WTC11 (cell line): ENCODE data around the gene EHD4. TPM values are rescaled to one million over a fixed set of nuclear protein-coding genes. Genes with fewer than 3 reads are reported as not detected.
A peak's percentile ranks its signal among the peaks of the same experiment; 100 is the strongest.

Experiments used
- ATAC-seq: fragments of 200-7000 bp; cut with Tn5 transposase; 2 replicates; pipeline ENCODE4 v1.10.0; 2021; ENCODE audit warnings: mild to moderate bottlenecking, moderate library complexity
- CTCF ChIA-PET: fragments of 300-600 bp; sonication (Branson Sonifier 250); formaldehyde crosslinking; loops from one replicate; lab custom pipeline; 2021; ENCODE audit warnings: antibody characterized with exemption; lab: Charles Lee
- POLR2A ChIA-PET: fragments of 350-600 bp; sonication (Branson Sonifier 250); formaldehyde crosslinking; loops from one replicate; lab custom pipeline; 2021; ENCODE audit warnings: antibody characterized with exemption; lab: Charles Lee
- DNase-seq: peaks from one replicate; pipeline ENCODE4 v3.0.0; 2021; ENCODE audit warnings: low spot score
- H3K27ac Mint-ChIP-seq: 2 replicates; pipeline ENCODE4 v1.8.0; 2021; ENCODE audit warnings: mixed read lengths
- H3K27me3 Mint-ChIP-seq: 2 replicates; pipeline ENCODE4 v1.8.0; 2021; ENCODE audit warnings: low read depth, mild to moderate bottlenecking, moderate library complexity, mixed read lengths
- H3K36me3 Mint-ChIP-seq: 2 replicates; pipeline ENCODE4 v1.8.0; 2021; ENCODE audit warnings: mixed read lengths
- H3K4me1 Mint-ChIP-seq: 2 replicates; pipeline ENCODE4 v1.8.0; 2022; ENCODE audit warnings: mixed read lengths
- H3K4me3 Mint-ChIP-seq: 2 replicates; pipeline ENCODE4 v1.8.0; 2021; ENCODE audit warnings: mild to moderate bottlenecking, moderate library complexity, mixed read lengths
- H3K9me3 Mint-ChIP-seq: 2 replicates; pipeline ENCODE4 v1.8.0; 2021; ENCODE audit warnings: mixed read lengths
- CBFB ChIP-seq: sonication (generic); formaldehyde crosslinking; IDR thresholded peaks from 2 replicates; pipeline ENCODE4 v1.8.1; 2022; ENCODE audit warnings: mild to moderate bottlenecking, low read depth, missing genetic modification reagents
- CREB1 ChIP-seq: sonication (generic); formaldehyde crosslinking; IDR thresholded peaks from 2 replicates; pipeline ENCODE4 v1.8.0; 2023; ENCODE audit warnings: mild to moderate bottlenecking, missing genetic modification reagents
- ELF4 ChIP-seq: sonication (generic); formaldehyde crosslinking; IDR thresholded peaks from 2 replicates; pipeline ENCODE4 v1.8.1; 2022; ENCODE audit warnings: low read depth, mild to moderate bottlenecking, moderate library complexity, missing genetic modification reagents
- EMX1 ChIP-seq: fragments of 250-450 bp; sonication (Bioruptor Pico); IDR thresholded peaks from 2 replicates; pipeline ENCODE4 v1.8.0; 2021; ENCODE audit warnings: mild to moderate bottlenecking
- ETV6 ChIP-seq: sonication (generic); formaldehyde crosslinking; IDR thresholded peaks from 2 replicates; pipeline ENCODE4 v1.8.1; 2022; ENCODE audit warnings: mild to moderate bottlenecking, missing genetic modification reagents
- GABPB1 ChIP-seq: sonication (generic); formaldehyde crosslinking; IDR thresholded peaks from 2 replicates; pipeline ENCODE4 v1.8.1; 2023; ENCODE audit warnings: mild to moderate bottlenecking, missing genetic modification reagents
- NFE2L1 ChIP-seq: sonication (generic); formaldehyde crosslinking; IDR thresholded peaks from 2 replicates; pipeline ENCODE4 v1.8.1; 2023; ENCODE audit warnings: missing genetic modification reagents
- NR1H2 ChIP-seq: sonication (generic); formaldehyde crosslinking; IDR thresholded peaks from 2 replicates; pipeline ENCODE4 v1.9.0; 2021; ENCODE audit warnings: mild to moderate bottlenecking, moderate library complexity, missing genetic modification reagents
- SOX15 ChIP-seq: fragments of 250-450 bp; sonication (Bioruptor Pico); IDR thresholded peaks from 2 replicates; pipeline ENCODE4 v1.9.0; 2021; ENCODE audit warnings: mild to moderate bottlenecking
- TCF7 ChIP-seq: sonication (generic); formaldehyde crosslinking; IDR thresholded peaks from 2 replicates; pipeline ENCODE4 v1.8.0; 2022; ENCODE audit warnings: mild to moderate bottlenecking, low read depth, missing genetic modification reagents, moderate library complexity
- TEAD4 ChIP-seq: sonication (generic); formaldehyde crosslinking; IDR thresholded peaks from 2 replicates; pipeline ENCODE4 v1.8.0; 2022; ENCODE audit warnings: mild to moderate bottlenecking, missing genetic modification reagents
- ZNF232 ChIP-seq: sonication (generic); formaldehyde crosslinking; IDR thresholded peaks from 2 replicates; pipeline ENCODE4 v1.8.0; 2022; ENCODE audit warnings: mild to moderate bottlenecking, missing genetic modification reagents
- ZNF263 ChIP-seq: sonication (generic); formaldehyde crosslinking; IDR thresholded peaks from 2 replicates; pipeline ENCODE4 v1.8.1; 2022; ENCODE audit warnings: low read depth, mild to moderate bottlenecking, moderate library complexity, missing genetic modification reagents
- total RNA-seq: library from RNA; stranded (reverse); gene quantifications from 3 replicates; pipeline ENCODE4 v1.2.3, GENCODE V29; 2021
- TF ChIP-seq, protein P1 (sequence below): sonication (generic); formaldehyde crosslinking; IDR thresholded peaks from 2 replicates; pipeline ENCODE4 v1.8.1; 2023; ENCODE audit warnings: mild to moderate bottlenecking, missing genetic modification reagents
- TF ChIP-seq, protein P2 (sequence below): fragments of 250-450 bp; sonication (Bioruptor Pico); IDR thresholded peaks from 2 replicates; pipeline ENCODE4 v1.8.0; 2021; ENCODE audit warnings: mild to moderate bottlenecking
- TF ChIP-seq, protein P3 (sequence below): fragments of 250-450 bp; sonication (Bioruptor Pico); IDR thresholded peaks from 2 replicates; pipeline ENCODE4 v2.1.2; 2022; ENCODE audit warnings: mild to moderate bottlenecking, moderate library complexity
- TF ChIP-seq, protein P4 (sequence below): sonication (generic); formaldehyde crosslinking; IDR thresholded peaks from 2 replicates; pipeline ENCODE4 v1.8.0; 2022; ENCODE audit warnings: missing genetic modification reagents
- TF ChIP-seq, protein P5 (sequence below): fragments of 200-600 bp; IDR thresholded peaks from 2 replicates; pipeline ENCODE4 v1.8.0; 2022; ENCODE audit warnings: antibody characterized with exemption

Gene EHD4
- total RNA-seq, 1 experiment from 2014 or later = 23.9 TPM

DNA sequence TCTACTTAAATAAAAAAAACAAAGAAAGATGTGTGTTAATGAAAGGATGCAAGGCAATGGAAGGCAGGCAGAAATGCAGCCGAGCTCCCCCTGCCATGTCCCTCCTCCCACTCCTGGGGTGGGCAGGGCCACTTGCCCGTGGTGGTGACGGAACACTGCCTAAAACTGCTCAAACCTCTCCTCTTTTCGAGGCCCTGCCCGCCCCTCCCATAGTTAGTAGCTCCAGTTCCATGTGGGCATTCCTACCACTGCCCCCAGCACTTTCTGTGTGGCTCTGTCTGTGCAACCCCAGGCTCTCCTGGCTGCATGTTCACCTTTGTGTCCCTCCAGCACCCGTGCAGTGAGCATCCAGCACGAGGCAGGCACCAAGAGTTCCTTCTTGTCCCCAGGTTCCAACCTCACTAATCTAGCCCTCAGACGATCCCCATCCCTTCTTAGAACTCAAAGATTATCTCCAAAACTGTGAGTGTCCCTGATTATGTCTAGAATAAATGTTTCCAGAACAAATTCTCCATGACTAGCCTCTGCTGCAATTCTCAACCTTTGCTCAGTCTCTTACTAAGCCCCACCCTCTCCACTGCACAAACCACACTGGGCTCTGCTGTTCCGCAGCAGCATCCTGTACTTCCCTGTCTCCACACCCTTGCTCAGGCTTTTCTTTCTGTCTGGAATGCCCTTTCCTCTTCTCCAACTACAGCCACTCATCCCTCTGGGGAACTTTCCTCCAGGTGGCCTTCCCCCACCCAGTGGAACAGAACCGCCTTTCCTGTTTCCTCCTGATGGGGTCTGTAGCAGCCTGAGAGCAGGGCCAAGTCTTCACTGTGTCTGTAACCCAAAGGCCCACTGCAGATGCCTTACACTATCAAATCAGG, 45.9 kb downstream of the EHD4 start:
- Mint-ChIP-seq H3K27ac (peak overlapping the region; percentile 46), H3K4me1 (peaks cover 28% of the 10 kb centered on the region), H3K9me3 (no peaks in the 10 kb centered on the region), H3K27me3 (no peaks in the 10 kb centered on the region), H3K36me3 (peaks cover 4% of the 10 kb centered on the region; the same call in 1 of the 2 replicates), H3K4me3 (no peak overlapping the region)
- TF ChIP-seq, protein P1, sequence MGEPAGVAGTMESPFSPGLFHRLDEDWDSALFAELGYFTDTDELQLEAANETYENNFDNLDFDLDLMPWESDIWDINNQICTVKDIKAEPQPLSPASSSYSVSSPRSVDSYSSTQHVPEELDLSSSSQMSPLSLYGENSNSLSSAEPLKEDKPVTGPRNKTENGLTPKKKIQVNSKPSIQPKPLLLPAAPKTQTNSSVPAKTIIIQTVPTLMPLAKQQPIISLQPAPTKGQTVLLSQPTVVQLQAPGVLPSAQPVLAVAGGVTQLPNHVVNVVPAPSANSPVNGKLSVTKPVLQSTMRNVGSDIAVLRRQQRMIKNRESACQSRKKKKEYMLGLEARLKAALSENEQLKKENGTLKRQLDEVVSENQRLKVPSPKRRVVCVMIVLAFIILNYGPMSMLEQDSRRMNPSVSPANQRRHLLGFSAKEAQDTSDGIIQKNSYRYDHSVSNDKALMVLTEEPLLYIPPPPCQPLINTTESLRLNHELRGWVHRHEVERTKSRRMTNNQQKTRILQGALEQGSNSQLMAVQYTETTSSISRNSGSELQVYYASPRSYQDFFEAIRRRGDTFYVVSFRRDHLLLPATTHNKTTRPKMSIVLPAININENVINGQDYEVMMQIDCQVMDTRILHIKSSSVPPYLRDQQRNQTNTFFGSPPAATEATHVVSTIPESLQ = no peak
- TF ChIP-seq TEAD4 (no peak), EMX1 (CRISPR knock-in tag) (no peak), CBFB (CRISPR knock-in tag) (no peak), ETV6 (no peak), SOX15 (CRISPR knock-in tag) (no peak)
- TF ChIP-seq, protein P2, sequence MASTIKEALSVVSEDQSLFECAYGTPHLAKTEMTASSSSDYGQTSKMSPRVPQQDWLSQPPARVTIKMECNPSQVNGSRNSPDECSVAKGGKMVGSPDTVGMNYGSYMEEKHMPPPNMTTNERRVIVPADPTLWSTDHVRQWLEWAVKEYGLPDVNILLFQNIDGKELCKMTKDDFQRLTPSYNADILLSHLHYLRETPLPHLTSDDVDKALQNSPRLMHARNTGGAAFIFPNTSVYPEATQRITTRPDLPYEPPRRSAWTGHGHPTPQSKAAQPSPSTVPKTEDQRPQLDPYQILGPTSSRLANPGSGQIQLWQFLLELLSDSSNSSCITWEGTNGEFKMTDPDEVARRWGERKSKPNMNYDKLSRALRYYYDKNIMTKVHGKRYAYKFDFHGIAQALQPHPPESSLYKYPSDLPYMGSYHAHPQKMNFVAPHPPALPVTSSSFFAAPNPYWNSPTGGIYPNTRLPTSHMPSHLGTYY (CRISPR knock-in tag) = no peak
- TF ChIP-seq, protein P3, sequence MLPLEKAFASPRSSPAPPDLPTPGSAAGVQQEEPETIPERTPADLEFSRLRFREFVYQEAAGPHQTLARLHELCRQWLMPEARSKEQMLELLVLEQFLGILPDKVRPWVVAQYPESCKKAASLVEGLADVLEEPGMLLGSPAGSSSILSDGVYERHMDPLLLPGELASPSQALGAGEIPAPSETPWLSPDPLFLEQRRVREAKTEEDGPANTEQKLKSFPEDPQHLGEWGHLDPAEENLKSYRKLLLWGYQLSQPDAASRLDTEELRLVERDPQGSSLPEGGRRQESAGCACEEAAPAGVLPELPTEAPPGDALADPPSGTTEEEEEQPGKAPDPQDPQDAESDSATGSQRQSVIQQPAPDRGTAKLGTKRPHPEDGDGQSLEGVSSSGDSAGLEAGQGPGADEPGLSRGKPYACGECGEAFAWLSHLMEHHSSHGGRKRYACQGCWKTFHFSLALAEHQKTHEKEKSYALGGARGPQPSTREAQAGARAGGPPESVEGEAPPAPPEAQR (CRISPR knock-in tag) = no peak
- TF ChIP-seq, protein P4, sequence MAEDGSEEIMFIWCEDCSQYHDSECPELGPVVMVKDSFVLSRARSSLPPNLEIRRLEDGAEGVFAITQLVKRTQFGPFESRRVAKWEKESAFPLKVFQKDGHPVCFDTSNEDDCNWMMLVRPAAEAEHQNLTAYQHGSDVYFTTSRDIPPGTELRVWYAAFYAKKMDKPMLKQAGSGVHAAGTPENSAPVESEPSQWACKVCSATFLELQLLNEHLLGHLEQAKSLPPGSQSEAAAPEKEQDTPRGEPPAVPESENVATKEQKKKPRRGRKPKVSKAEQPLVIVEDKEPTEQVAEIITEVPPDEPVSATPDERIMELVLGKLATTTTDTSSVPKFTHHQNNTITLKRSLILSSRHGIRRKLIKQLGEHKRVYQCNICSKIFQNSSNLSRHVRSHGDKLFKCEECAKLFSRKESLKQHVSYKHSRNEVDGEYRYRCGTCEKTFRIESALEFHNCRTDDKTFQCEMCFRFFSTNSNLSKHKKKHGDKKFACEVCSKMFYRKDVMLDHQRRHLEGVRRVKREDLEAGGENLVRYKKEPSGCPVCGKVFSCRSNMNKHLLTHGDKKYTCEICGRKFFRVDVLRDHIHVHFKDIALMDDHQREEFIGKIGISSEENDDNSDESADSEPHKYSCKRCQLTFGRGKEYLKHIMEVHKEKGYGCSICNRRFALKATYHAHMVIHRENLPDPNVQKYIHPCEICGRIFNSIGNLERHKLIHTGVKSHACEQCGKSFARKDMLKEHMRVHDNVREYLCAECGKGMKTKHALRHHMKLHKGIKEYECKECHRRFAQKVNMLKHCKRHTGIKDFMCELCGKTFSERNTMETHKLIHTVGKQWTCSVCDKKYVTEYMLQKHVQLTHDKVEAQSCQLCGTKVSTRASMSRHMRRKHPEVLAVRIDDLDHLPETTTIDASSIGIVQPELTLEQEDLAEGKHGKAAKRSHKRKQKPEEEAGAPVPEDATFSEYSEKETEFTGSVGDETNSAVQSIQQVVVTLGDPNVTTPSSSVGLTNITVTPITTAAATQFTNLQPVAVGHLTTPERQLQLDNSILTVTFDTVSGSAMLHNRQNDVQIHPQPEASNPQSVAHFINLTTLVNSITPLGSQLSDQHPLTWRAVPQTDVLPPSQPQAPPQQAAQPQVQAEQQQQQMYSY (CRISPR knock-in tag) = no peak
- DNase-seq (no peak), ATAC-seq (peak; percentile 78)
- ChIA-PET POLR2A (no interaction called here), CTCF (interaction anchor here (1.3 kb wide), 1 partner anchor 158 kb away, joined by 4 read pairs; no protein-coding TSS in a partner anchor)

DNA sequence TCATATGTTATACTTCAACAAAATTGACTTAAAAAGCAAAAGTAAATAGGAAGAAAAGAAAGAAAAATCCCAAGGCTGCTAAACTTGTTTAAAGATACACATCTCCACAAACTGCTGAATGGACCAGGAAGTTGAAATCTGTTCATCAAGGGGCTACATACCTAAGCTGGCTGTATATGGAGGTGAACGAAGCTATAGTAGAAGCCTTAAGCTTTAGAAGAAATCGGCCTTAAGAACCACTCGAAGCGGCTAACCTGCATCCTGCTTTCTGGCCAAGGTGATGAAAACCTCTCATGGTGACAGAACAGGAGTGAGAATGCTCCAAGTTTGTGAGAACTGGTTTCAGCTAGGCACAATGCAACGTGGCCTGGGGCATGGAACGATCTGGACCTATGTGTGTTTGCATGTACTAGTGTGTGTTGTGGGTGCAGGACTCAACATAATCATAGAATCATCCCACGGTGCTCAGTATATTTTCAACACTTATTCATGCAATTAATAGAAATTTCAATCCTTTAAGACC, 47.2 kb downstream of the EHD4 start:
- Mint-ChIP-seq H3K36me3 (peaks cover 4% of the 10 kb centered on the region; the same call in 1 of the 2 replicates), H3K4me1 (peaks cover 35% of the 10 kb centered on the region), H3K27ac (no peak overlapping the region), H3K27me3 (no peaks in the 10 kb centered on the region), H3K4me3 (no peak overlapping the region), H3K9me3 (no peaks in the 10 kb centered on the region)
- DNase-seq (no peak), ATAC-seq (no peak)
- CTCF ChIA-PET = no interaction called here
- POLR2A ChIA-PET = no interaction called here
- TF ChIP-seq NR1H2 (CRISPR knock-in tag) = no peak
- TF ChIP-seq, protein P4 (CRISPR knock-in tag) = no peak
- TF ChIP-seq, protein P2 (CRISPR knock-in tag) = no peak
- no peak for TF ChIP-seq TCF7 (CRISPR knock-in tag)
- TF ChIP-seq, protein P5, sequence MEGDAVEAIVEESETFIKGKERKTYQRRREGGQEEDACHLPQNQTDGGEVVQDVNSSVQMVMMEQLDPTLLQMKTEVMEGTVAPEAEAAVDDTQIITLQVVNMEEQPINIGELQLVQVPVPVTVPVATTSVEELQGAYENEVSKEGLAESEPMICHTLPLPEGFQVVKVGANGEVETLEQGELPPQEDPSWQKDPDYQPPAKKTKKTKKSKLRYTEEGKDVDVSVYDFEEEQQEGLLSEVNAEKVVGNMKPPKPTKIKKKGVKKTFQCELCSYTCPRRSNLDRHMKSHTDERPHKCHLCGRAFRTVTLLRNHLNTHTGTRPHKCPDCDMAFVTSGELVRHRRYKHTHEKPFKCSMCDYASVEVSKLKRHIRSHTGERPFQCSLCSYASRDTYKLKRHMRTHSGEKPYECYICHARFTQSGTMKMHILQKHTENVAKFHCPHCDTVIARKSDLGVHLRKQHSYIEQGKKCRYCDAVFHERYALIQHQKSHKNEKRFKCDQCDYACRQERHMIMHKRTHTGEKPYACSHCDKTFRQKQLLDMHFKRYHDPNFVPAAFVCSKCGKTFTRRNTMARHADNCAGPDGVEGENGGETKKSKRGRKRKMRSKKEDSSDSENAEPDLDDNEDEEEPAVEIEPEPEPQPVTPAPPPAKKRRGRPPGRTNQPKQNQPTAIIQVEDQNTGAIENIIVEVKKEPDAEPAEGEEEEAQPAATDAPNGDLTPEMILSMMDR = no peak
- TF ChIP-seq CREB1 (CRISPR knock-in tag) = no peak
- TF ChIP-seq ZNF232 (CRISPR knock-in tag) = no peak
- no peak for TF ChIP-seq ELF4 (CRISPR knock-in tag)
- no peak for TF ChIP-seq NFE2L1 (CRISPR knock-in tag)
- no peak for TF ChIP-seq ZNF263 (CRISPR knock-in tag)
- no peak for TF ChIP-seq GABPB1 (CRISPR knock-in tag)
